GM18870 (cell line): ENCODE data around the gene DENR.
"Not testable (repeated sequence)": the region's sequence is repeated elsewhere in the genome, so short reads cannot be mapped to it uniquely, and the experiment has no call there.

ENCODE experiments used
- ATAC-seq: cut with Tn5 transposase; IDR thresholded peaks from one replicate; pipeline ENCODE4 v1.9.1; 2021; ENCODE audit warnings: moderate library complexity; ENCODE audit not compliant: unreplicated experiment

The DENR gene

GRCh38 chr12:122738571-122738970 lies 14.1 kb upstream of the DENR start:
- no peak for ATAC-seq

DNA sequence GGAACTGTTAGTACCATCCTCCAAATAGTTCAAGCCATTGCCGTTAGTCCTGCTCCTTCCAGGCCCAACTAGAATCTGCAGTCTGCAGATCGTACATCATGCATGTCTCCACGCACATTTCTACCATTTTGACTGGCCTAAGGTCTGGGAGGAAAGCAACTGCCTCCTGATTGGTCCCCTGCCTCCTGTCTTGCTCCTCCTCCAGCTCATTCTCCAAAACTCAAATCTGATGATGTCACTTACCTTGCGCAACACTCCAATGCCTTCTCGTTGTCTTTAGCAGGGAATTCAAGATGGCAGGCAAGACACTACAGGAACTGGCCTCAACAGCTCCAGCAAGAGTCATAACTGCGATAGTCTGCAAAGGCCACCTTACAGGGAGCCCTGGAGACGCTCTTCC lies 12.3 kb upstream of the DENR start:
- no peak for ATAC-seq

DNA sequence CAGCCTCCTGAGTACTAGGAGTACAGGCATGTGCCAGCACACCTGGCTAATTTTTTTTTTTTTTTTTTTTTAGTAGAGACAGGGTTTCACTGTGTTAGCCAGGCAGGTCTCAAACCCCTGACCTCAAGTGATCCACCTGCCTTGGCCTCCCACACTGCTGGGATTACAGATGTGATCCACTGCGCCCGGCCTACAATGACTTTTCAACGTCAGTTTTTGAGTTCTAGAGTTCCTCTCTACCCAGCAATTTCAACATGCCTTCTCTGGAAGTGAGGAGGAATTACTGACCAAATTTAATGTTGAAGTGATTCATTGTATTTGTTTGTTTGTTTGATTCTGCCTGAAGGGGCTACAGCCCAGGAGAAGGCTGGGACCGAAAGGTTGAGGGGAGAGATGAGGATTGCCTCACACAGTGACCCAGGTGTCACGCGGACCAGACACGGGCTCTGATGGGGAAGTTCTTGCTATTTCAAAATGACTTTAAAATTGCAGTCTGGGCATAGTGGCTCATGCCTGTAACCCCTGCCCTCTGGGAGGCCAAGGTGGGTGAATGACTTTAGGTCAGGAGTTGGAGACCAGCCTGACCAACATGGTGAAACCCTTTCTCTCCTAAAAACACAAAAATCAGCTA lies 8.6 kb upstream of the DENR start:
- no peak for ATAC-seq

DNA sequence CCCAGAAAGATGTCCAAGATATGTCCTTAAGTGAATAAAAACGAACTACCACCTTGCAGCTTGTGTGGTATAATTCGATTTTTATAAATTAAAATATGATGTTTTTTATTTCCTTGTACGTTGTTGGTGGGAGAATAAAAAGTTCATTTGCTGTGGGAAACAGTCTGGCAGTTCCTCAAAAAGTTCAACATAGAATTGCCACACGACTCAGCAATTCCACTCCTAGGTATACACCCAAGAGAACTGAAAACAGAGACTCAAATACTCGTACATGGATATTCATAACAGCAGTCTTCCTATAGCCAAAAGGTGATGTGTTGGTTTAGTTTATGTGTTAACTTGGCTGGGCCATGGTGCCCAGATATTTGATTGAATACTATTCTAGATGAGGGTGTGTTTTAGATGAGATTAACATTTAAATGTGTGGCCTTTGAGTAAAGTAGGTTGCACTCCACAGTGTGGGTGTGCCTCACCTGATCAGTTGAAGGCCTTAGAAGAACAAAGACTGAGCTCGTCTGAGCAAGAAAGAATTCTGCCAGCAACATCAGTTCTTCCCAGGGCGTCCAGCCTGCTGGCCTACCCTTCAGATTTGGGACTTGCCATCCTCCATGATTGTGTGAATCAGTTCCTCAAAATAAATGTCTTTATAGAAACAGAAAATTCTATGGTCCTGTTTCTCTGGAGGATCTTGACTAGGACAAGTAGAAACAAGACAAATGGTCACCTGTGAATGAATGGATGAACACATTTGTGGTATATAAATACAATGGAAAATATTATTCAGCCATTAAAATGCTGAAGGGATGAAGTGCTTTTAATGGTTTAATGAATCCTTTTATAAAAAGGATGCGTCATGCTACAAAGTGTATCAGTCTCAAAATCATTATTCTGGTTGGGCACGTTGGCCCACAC lies 5.1 kb upstream of the DENR start:
- no peak for ATAC-seq

GRCh38 chr12:122749569-122750332 lies 2.9 kb upstream of the DENR start:
- no peak for ATAC-seq

DNA sequence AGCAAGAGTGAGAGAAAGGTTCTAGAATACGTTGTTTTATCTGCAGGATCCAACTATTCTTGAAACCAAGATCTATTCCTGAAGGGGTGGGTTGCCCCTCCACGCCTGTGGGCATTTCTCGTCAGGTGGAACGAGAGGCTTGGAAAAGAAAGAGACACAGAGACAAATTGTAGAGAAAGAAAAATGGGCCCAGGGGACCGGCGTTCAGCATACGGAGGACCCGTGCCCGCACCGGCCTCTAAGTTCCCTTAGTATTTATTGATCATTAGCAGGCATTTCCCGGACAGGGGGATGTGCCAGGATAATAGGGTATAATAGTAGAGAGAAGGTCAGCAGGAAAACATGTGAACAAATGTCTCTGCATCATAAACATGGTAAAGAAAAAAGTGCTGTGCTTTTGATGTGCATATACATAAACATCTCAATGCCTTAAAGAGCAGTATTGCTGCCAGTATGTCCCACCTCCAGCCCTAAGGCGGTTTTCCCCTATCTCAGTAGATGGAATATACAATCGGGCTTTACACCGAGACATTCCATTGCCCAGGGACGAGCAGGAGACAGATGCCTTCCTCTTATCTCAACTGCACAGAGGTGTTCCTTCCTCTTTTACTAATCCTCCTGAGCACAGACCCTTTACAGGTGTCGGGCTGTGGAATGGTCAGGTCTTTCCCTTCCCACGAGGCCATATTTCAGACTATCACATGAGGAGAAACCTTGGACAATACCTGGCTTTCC lies 1.7 kb upstream of the DENR start:
- not testable (repeated sequence) for ATAC-seq

GRCh38 chr12:122753319-122753650 lies 661 bp downstream of the DENR start:
- ATAC-seq = no peak

- ATAC-seq = no peak
These were observed 2.2 kb downstream of the DENR start for GRCh38 chr12:122754790-122755189.

DNA sequence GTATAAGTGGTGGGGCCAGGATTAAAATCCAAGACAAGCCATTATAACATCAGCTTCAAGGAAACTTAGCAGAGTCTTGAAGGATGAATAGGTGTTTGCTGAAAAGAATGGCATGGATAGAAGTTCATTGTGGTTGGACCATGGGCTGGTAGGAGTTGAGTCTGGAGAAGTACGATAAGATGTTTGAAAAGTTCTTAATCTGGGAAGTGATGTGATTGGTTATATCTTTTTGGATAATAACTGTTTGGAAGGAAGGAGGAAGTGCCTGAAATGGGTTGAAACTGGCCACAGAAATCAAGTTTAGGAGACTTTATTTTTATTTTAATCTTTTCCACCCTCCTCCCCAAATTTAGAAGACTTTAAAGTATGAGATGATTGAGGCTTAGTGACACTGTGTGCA lies 4.9 kb downstream of the DENR start:
- ATAC-seq = no peak

- ATAC-seq = no peak
These were observed 32.9 kb downstream of the DENR start for GRCh38 chr12:122785503-122785902.

DNA sequence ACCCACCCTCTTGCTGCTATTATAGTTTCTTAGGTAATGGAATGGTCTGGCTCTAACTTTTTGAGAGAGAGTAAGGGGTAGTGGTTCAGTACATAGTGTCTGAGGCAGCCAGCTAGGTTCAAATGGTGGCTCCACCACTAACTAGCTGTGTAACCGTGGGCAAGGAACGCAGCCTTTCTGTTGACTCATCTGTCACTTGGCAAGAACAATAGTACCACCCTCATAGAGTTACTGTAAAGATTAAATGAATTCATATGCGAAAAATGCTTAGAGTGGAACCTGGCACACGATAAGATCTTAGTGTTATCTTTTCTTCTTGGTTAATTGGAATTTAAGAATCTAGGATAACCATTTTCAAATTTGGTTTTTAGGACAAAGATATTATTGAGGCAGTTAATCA lies 35.8 kb downstream of the DENR start:
- ATAC-seq = no peak

DNA sequence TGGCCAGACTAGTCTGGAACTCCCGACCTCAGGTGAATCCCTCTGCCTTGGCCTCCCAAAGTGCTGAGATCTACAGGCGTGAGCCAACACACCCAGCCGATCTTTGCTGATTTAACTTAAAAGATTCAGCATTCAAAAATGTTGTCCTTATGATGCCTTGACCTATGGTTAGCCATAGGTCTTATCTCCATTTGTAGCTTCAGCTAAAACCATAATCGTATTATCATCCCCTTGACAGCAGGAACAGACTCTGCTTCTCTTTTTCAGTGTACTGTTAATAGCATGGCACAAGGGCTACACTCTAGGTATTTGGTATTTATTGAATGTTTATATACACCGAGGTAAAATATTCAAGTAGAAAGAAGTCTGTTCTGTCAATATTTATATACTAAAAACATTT lies 37.0 kb downstream of the DENR start:
- no peak for ATAC-seq

GRCh38 chr12:122790393-122791075 lies 37.9 kb downstream of the DENR start:
- no peak for ATAC-seq

DNA sequence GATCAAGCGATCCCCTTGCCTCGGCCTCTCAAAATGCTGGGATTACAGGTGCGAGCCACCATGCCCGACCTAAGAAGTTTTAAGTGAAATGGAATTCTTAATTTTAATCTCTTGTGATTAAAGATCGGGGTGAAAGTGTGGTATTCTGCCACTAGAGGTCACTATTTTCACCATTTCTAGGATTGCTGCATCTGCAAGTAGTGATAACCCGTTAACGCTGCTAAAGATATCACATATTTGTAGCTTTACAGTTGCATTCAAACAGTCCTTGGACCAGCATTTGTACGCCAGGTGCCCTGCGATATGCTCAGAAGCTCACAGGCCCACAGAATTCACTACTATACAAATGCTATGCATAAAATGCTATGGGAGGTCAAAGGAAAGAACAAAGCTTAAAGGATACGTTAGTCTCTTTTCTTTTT lies 41.1 kb downstream of the DENR start:
- no peak for ATAC-seq

- ATAC-seq = no peak
These were observed 43.2 kb downstream of the DENR start for GRCh38 chr12:122795807-122796206.

DNA sequence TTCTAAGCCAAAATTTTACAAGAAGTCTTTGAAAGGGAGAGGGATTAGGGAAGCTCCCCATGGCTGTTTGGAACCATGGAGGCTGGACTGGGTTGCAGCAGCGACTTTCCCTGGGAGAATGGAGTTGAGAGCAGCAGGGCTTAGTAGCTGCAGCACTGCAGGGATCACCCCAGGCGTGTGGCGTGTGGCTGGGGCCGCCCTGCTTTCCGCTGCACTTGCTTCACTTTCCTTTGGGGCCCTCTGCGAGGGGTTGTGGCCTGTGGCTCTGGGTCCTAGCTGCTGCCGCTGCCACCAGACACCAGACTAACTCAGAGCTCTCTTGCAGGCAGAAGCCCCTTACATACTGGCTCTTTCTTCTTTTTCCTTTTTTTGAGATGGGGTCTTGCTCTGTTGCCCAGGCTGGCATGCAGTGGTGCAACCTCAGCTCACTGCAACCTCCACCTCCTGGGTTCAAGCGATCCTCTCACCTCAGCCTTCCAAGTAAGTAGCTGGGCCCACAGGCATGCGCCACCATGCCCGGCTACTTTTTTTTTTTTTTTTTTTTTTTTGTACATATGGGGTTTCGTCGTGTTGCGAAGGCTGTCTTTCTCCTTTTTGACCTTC lies 47.1 kb downstream of the DENR start:
- ATAC-seq = no peak

DNA sequence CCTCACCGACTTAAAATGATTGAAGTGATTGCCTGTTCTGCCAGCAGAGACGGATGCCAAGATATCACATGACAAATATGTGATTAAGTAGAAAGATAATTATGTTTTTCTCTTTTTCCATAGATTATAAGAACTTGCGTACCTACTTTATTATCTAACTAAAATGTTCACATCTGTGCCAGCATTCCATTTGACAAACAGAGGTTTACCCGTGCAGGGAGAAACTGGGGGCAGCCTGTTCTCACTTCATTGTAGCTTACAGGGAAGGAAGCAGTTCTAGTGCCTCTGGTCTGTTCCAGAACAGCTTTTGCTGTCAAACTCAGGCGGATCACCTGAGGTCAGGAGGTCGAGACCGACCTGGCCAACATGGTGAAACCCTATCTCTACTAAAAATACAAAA lies 51.3 kb downstream of the DENR start:
- ATAC-seq = no peak

GRCh38 chr12:122804957-122805356 lies 52.3 kb downstream of the DENR start:
- ATAC-seq = not testable (repeated sequence)

- ATAC-seq = no peak
These were observed 55.0 kb downstream of the DENR start for GRCh38 chr12:122807651-122808050.

DNA sequence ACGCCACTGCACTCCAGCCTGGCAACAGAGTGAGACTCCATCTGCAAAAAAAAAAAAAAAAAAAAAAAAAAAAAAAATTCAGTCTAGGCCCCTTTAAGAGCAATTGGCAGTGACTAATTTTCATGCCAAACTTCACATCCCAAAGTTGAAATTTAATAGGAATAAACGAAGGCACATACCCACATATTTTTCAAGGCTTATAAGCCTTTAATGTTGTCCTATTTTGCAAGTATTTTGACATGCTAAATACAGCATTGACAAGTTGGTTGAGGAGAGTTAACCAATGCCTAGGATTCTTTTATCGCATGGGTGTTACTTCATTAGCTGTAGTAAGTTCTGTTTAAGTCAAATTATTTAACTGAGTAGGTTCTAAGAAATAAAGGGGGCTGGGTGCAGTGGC lies 59.2 kb downstream of the DENR start:
- no peak for ATAC-seq
